ENCODE results near the gene LCN10. TPM values are rescaled to one million over a fixed set of nuclear protein-coding genes. Genes with fewer than 3 reads are reported as not detected.

Gene LCN10
- total and polyA plus RNA-seq, 2 of the 13 experiments (the other 11 are each of a cell fraction or from before 2014, with no cell fraction given): 0.53 to 0.61 TPM

DNA sequence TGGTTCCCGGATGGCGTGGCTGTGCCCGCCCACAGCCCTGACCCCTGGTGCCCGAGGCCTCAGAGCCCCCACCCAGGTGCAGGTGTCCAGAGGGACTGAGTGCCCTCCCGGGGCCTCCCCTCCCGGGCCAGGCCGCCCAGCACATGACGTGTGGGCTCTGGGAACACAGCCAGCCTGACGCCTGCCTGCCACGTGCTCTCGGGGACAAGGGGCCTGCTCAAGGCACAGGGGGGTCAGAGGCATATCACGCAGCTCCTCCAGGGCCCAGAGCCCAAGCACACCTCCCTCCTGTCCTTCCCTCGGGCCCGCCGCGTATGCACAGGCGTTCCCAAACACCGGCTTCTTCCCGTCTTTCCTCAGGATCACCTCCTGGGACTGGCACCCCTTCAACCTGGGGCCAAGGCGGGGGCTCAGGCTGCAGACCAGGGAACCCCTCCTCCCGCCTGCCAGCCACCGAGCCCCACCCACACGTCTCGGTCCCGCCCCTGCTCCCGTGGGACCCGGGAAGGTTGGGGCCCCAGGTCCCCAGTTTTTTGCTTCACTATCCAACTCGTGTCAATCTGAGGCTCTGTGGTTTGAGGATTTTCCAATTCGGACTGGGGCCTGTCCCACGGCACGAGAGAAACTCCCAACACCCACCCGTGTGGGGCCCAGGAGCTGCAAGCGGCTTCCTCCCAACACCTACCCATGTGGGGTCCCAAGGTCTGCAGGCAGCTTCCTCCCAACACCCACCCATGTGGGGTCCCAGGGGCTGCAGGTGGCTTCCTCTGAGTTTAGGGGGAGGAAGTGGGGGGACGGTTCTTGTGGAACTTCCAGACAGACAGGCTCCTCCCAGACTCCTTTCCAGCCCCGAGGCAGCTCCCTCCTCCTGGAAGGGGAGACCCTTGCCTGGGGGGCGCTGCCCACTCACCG is 1.5 kb downstream of the LCN10 start (continued):
- TF ChIP-seq, protein P1, sequence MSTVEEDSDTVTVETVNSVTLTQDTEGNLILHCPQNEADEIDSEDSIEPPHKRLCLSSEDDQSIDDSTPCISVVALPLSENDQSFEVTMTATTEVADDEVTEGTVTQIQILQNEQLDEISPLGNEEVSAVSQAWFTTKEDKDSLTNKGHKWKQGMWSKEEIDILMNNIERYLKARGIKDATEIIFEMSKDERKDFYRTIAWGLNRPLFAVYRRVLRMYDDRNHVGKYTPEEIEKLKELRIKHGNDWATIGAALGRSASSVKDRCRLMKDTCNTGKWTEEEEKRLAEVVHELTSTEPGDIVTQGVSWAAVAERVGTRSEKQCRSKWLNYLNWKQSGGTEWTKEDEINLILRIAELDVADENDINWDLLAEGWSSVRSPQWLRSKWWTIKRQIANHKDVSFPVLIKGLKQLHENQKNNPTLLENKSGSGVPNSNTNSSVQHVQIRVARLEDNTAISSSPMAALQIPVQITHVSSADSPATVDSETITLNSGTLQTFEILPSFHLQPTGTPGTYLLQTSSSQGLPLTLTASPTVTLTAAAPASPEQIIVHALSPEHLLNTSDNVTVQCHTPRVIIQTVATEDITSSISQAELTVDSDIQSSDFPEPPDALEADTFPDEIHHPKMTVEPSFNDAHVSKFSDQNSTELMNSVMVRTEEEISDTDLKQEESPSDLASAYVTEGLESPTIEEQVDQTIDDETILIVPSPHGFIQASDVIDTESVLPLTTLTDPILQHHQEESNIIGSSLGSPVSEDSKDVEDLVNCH (CRISPR knock-in tag; IDR thresholded peaks at IDR 0.05): no peak
- TF ChIP-seq MEF2D (CRISPR knock-in tag; IDR thresholded peaks at IDR 0.05) (peak; percentile 51; the same call in 1 of the 2 replicates), ZNF121 (CRISPR knock-in tag; IDR thresholded peaks at IDR 0.05) (no peak), ZNF207 (IDR thresholded peaks at IDR 0.05; ENCODE audit: borderline replicate concordance) (no peak), FOSL2 (CRISPR knock-in tag; IDR thresholded peaks at IDR 0.05) (peak; percentile 55), ZNF232 (CRISPR knock-in tag; IDR thresholded peaks at IDR 0.05; ENCODE audit: borderline replicate concordance) (peak; percentile 79), RNF2 (conservative IDR thresholded peaks at IDR 0.05; ENCODE audit: low read depth) (0 out of 2 replicates have a peak, but pooled peaks have one; percentile 45), ZNF430 (CRISPR knock-in tag; IDR thresholded peaks at IDR 0.05) (peak; percentile 78; the same call in 1 of the 2 replicates), ZFP36L2 (CRISPR knock-in tag; IDR thresholded peaks at IDR 0.05) (no peak), ZNF550 (CRISPR knock-in tag; IDR thresholded peaks at IDR 0.05; ENCODE audit: borderline replicate concordance) (no peak), FOXP1 (IDR thresholded peaks at IDR 0.05) (no peak), FOXP1 (CRISPR knock-in tag; IDR thresholded peaks at IDR 0.05) (no peak), AGO1 (IDR thresholded peaks at IDR 0.05; ENCODE audit: low read depth, low read length, poor library complexity, severe bottlenecking) (no peak), SKI (IDR thresholded peaks at IDR 0.05; ENCODE audit: partially characterized antibody) (no peak), KLF15 (CRISPR knock-in tag; IDR thresholded peaks at IDR 0.05; ENCODE audit: borderline replicate concordance) (no peak), YY1 (IDR thresholded peaks at IDR 0.05; ENCODE audit: insufficient read depth, insufficient replicate concordance, low read depth, low read length) (no peak), MIER3 (CRISPR knock-in tag; IDR thresholded peaks at IDR 0.05; ENCODE audit: borderline replicate concordance) (no peak), ZKSCAN1 (IDR thresholded peaks at IDR 0.05; ENCODE audit: low read length) (no peak), CREM (IDR thresholded peaks at IDR 0.05) (no peak), CREM (CRISPR knock-in tag; IDR thresholded peaks at IDR 0.05) (no peak), ZNF235 (CRISPR knock-in tag; IDR thresholded peaks at IDR 0.05; ENCODE audit: borderline replicate concordance) (no peak)
- TF ChIP-seq, protein P2, sequence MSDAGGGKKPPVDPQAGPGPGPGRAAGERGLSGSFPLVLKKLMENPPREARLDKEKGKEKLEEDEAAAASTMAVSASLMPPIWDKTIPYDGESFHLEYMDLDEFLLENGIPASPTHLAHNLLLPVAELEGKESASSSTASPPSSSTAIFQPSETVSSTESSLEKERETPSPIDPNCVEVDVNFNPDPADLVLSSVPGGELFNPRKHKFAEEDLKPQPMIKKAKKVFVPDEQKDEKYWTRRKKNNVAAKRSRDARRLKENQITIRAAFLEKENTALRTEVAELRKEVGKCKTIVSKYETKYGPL (CRISPR knock-in tag; IDR thresholded peaks at IDR 0.05): no peak
- TF ChIP-seq, protein P3, sequence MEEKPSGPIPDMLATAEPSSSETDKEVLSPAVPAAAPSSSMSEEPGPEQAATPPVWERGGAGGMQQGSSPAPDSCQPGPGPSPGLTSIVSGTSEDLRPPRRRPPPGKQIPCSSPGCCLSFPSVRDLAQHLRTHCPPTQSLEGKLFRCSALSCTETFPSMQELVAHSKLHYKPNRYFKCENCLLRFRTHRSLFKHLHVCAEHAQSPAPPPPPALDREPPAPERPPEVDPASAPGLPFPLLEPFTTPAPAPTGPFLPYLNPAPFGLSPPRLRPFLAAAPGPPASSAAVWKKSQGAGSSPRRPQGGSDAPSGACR (CRISPR knock-in tag; IDR thresholded peaks at IDR 0.05): 0 out of 2 replicates have a peak, but pooled peaks have one; percentile 49
- TF ChIP-seq, protein P4, sequence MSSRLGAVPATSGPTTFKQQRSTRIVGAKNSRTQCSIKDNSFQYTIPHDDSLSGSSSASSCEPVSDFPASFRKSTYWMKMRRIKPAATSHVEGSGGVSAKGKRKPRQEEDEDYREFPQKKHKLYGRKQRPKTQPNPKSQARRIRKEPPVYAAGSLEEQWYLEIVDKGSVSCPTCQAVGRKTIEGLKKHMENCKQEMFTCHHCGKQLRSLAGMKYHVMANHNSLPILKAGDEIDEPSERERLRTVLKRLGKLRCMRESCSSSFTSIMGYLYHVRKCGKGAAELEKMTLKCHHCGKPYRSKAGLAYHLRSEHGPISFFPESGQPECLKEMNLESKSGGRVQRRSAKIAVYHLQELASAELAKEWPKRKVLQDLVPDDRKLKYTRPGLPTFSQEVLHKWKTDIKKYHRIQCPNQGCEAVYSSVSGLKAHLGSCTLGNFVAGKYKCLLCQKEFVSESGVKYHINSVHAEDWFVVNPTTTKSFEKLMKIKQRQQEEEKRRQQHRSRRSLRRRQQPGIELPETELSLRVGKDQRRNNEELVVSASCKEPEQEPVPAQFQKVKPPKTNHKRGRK (CRISPR knock-in tag; IDR thresholded peaks at IDR 0.05): no peak
